ENCODE data around the gene RBM23.

Gene RBM23

DNA sequence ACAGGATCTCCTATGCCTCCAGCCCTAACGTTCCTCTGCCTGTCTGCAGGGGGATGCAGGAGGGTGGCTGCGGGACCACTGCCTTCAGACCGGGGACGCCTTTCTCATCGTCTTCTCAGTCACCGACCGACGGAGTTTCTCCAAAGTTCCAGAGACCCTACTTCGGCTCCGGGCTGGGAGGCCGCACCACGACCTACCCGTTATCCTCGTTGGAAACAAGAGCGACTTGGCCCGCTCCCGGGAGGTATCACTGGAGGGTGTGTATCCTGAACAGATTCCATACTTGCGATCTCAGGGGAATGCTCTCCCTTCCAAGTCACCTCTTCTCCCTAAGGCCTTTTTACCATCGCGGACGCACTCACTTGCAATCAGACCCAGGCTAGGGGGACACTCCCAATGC lies 33.0 kb downstream of the RBM23 start:
- DNase-seq (ENCODE audit: low read depth in 3 of 3): no peak

GRCh38 chr14:22884738-22885523 lies 34.0 kb downstream of the RBM23 start:
- DNase-seq (ENCODE audit: low read depth in 3 of 3): no peak

DNA sequence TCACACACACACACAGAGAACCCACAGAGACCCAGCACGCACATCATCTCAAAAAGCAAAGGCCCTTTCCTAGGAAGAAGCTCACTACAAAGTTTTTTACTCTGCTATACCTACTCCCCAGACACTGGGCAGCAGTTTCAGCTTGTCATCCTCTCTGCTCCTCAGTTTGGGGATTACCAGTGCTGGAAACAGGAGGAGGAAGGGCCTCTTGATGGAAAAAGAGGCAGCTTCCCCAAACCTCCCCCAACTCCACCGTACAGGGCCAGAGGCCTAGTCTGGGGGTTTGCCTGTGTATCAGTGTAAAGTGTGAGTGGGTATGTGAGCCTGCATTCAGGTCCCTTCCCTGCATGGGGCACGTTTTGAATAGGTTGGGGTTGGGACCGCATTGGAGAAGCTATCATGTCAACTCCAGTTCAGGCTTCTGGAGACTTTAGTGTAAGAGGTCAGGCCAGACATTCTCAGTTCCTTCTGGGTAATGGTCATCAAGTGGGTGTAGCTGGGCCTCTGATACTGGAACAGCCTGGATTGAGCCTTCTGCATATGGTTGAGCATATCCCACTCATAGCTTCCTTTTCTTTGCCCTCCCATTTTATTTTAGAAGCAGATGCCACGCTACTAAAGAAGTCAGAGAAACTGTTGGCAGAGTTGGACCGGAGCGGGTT lies 34.7 kb downstream of the RBM23 start:
- DNase-seq (ENCODE audit: low read depth in 3 of 3): no peak

DNA sequence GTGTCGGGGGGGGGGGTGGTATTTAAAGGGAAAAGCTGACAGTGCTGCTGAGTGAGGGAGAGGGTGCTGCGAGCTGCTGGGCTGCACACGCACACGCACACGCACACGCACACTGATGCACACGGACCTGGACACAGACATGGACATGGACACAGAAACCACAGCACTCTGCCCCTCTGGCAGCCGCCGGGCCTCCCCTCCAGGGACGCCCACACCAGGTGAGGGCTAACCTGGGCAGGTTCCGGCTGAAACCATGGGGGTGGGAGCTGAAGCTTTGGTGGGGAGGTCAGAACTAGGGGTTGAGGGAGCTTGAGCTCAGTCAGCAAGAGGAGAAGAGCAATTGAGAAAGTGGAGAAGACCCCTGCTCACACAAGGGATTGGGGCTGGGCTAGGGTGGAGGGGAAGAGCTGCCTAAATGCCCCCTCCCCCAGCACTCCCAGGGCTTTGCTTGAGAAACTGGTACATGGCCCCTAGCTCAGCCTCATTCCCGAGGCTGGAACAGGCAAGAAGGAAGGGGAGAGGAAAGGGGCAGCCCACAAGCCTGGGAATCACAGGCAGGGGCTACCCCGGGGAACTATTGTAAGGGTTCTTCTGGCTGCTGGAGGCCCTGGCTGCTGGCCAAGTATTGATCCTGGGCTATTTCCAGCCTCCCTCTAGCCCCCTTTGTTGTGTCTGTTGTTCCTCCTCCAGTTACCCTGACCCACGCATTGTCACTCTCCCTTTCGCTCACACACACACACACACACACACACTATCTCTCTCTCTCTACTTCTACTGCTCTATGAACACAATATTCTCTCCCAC lies 35.6 kb downstream of the RBM23 start, which contains the start of gene REM2:
TSS of gene REM2 (plus strand) at position 50 of the 804 bp plus-strand sequence. CDS start at position 116, 66 bp downstream.
- DNase-seq (ENCODE audit: low read depth in 3 of 3): no peak

- peak in 2 of 3 experiments; percentile 44 to 45 for DNase-seq (ENCODE audit: low read depth in 3 of 3)
Observed at GRCh38 chr14:22882529-22883172, 36.3 kb downstream of the RBM23 start.

DNA sequence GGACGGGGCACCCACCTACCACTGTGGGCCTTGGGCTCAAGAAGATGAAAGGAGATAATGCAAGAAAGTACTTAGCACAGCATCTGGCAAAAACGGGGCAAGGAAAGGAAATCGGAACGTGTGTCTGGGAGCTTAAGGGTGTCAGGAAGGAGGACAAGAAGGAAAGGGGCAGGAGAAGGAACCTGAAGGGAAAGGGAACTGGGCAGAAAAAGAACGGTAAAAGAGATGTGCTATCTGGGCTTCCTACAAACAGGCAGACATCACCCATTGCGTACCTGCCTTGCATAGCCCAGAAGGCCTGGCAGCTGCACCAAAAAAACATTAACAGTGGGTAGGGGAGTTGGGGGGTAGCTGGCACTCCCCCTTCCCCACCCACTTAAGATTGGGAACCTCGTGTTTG lies 36.9 kb downstream of the RBM23 start:
- no peak for DNase-seq (ENCODE audit: low read depth in 3 of 3)

DNA sequence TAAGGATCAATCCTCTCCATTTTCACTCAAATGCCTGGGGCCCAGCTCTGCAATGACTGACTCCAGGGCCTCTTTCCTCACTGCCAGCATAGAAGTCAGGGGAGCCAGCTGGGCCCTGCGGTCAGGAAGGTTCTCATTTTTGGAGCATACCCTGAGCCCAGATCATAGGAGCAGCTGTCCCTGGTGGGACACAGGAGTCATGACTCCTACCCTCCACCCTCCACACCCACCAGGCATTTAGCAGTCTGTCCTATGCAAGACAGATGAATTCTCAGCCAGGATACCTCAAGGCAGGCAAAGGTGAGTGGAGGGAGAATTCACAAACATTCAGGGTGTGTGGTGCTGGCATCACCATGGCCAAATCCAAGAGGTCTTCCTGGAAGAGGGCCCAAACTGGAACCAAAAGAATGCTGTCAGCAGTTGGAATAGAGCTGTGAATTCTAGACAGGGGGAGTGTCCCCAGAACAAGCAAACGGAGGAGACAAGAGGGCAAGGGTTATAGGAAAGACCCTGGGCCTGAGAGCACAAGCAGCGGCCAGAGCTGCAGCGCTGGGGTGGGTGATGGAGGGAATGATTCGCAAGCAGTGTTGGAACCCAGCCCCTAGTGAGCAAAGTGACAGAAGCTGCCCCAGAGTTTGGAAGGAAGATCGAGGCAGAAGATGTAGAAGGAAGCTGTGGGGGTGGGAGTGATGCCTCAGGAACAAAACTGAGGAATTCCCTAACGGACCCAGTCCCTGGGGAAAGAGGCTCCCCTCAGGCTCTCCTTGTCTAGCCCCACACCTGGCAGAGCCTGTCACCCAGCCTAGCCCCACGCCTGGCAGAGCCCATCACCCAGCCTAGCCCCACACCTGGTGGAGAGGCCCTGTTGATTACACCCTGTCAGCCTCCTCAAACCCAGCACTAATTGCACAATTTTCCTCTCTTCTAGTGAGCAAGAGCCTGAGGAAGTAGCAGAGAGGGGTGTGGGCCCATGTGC lies 40.4 kb downstream of the RBM23 start:
- DNase-seq (ENCODE audit: low read depth in 3 of 3): no peak

- no peak for DNase-seq (ENCODE audit: low read depth in 3 of 3)
Observed at GRCh38 chr14:22877000-22877501, 41.9 kb downstream of the RBM23 start.

- no peak for DNase-seq (ENCODE audit: low read depth in 3 of 3)
Observed at GRCh38 chr14:22875748-22876319, 43.1 kb downstream of the RBM23 start.

GRCh38 chr14:22875003-22875747 lies 43.8 kb downstream of the RBM23 start:
- no peak for DNase-seq (ENCODE audit: low read depth in 3 of 3)

- DNase-seq (ENCODE audit: low read depth in 3 of 3): no peak
Observed at GRCh38 chr14:22872833-22873520, 46.0 kb downstream of the RBM23 start.

DNA sequence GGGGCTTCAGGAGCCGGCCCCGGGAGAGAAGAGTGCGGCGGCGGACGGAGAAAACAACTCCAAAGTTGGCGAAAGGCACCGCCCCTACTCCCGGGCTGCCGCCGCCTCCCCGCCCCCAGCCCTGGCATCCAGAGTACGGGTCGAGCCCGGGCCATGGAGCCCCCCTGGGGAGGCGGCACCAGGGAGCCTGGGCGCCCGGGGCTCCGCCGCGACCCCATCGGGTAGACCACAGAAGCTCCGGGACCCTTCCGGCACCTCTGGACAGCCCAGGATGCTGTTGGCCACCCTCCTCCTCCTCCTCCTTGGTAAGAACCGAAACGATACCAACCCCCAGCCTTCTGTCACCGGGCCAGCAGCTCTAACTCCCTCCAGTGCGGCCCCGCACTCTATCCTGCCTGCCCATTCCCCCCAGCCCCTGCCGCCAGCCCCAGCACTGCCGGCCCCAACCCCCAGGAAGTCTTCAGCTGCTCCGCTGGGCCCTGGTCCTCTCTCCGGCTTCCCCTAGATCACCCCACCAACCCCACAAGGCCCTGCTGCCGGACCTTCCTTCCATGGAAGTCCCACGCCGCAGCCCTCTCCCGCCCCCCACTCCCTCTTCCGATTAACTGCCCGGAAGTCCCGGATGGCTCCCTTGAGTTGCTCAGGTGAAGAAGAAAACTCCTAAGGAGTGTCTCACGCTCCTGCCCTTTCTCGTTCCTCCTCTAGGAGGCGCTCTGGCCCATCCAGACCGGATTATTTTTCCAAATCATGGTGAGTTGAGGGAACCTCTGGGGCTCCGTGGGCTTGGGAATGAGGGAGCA lies 46.7 kb downstream of the RBM23 start:
- peak; percentile 49 to 52 (median 52) for DNase-seq (ENCODE audit: low read depth in 3 of 3)

GRCh38 chr14:22871224-22872032 lies 47.5 kb downstream of the RBM23 start, which contains the start of gene LRP10:
Gene LRP10, plus strand, starts transcription at chr14:22871740. Its CDS starts 564 bp downstream, at chr14:22872304.
- peak; percentile 60 to 71 (median 68) for DNase-seq (ENCODE audit: low read depth in 3 of 3)

DNA sequence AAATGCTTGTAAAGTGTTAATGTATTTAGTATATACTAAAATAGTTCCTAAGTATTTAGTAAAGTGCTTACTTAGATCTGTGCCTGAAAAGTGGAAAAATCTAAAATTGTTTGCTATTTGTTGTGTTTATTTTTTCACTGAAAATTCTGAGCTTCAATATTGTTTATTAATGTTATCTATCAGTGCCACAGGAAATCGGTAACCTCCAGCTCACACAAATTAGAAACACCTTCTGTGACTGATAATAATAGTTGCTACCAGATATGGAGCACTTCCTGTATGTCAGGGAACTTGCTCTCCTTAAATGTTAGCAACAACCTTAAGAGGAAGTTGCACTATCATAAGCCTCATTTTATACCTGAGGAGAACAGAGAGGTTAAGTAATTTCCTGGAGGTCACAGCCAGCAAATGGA lies 48.1 kb downstream of the RBM23 start:
- no peak for DNase-seq (ENCODE audit: low read depth in 3 of 3)

DNA sequence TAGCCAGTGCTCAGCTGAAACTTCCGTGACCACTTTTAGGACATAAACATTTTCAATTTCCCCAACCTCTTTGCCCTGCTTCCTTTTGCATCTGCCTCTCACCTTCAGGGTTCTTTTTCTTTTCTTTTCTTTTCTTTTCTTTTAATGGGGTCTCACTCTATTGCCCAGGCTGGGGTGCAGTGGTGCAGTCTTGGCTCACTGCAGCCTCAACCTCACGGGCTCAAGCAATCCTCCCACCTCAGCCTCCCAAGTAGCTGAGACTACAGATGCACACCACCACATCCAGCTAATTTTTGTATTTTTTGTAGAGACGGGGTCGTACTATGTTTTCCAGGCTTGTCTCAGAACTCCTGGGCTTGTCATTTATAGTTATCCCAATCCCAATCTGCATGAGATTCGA lies 52.1 kb downstream of the RBM23 start:
- no peak for DNase-seq (ENCODE audit: low read depth in 3 of 3)

DNA sequence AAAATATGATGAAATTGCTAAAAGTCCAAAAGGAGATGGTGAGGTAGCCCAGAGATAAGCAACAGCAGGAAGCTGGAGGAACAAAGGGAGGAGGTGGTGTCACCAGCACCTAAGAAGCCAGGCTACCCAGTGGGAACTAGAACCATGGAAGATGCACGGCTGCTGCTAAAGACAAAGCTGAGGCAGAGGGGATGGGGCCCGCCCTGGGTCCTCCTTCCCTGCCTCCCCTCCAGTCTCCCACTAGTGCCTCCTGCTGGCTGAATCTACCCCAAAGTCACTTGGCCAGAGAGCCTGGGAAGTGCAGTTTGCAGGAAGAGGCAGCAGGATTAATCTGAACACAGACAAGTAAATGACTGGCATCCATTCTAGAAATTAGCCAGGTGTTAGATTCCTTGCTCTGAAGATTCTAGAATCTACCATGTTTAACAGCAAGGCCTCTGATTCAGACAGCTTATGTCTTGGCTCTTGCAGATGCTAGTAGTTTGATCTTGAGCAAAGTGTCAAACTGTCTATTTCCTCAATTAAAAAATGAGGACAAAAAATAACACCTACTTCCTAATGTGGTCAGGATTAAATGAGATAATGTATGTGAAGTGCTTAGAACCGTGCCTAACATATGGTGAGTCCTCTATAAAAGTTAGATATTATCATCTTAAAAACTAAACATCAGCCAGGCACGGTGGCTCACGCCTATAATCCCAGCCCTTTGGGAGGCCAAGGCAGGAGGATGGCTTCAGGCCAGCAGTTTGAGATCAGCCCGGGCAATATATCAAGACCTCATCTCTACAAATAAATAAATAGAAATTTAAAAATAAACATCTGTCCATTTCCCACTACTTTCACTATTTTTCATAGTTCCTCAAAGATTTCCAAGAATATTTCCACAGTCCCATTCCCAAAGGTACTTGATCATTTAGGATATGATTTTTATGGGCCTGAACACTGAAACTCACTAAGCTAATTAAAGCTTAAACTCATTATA lies 53.2 kb downstream of the RBM23 start:
- no peak for DNase-seq (ENCODE audit: low read depth in 3 of 3)

Measured in stimulated activated CD4-positive, alpha-beta T cell treated with anti-CD3 and anti-CD28 coated beads, TNF-alpha, amount 100 ng/mL, for 4 hours (primary cell).